GM12874 (cell line): ENCODE measurements around the gene TCL1A.

ENCODE experiments used
- TF ChIP-seq, protein P1 (sequence below): IDR thresholded peaks from 2 replicates; pipeline ENCODE4 v1.5.1; 2011; ENCODE audit warnings: low read depth, mild to moderate bottlenecking, control low read depth, low read length, moderate library complexity; ENCODE audit not compliant: insufficient read depth

TCL1A gene

DNA sequence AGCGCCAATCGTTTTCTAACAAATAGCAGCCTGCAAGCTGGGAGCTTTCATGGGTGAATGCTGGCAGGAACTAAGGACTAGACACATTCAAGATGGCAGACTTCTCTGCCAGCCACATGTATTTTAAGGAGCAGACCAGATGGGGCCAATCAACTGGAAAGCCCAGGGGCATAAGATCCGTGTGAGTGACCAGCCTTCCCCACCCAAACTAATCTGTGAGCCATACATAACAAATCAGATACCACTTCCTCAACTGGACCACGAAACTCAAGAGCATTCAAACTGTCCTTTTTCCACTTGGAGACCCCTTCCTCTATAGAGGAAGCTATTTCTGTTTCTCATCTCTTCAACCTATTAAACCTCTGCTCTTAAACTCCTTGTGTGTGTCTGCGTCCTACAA is 18.0 kb downstream of the TCL1A start:
- TF ChIP-seq, protein P1, sequence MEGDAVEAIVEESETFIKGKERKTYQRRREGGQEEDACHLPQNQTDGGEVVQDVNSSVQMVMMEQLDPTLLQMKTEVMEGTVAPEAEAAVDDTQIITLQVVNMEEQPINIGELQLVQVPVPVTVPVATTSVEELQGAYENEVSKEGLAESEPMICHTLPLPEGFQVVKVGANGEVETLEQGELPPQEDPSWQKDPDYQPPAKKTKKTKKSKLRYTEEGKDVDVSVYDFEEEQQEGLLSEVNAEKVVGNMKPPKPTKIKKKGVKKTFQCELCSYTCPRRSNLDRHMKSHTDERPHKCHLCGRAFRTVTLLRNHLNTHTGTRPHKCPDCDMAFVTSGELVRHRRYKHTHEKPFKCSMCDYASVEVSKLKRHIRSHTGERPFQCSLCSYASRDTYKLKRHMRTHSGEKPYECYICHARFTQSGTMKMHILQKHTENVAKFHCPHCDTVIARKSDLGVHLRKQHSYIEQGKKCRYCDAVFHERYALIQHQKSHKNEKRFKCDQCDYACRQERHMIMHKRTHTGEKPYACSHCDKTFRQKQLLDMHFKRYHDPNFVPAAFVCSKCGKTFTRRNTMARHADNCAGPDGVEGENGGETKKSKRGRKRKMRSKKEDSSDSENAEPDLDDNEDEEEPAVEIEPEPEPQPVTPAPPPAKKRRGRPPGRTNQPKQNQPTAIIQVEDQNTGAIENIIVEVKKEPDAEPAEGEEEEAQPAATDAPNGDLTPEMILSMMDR: no peak

DNA sequence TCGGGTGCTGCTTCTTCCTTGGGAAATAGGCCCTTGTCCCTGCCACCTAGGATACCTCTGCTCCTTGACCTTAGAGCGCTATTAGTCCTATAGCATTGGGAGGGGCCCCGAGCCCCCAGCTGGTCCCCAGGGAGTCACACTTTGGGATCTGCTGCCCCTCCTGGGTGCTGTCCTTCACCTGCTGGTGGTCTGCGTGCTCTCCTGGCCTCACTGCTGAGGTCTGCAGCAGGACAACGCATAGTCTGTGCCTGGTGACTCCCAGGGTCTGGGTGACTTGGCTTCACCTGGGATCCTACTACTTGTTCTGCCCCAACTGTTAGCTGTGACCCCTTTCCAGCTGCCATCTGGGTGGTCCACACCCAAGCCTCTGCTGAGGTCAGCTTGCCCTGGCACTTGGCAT is 18.9 kb downstream of the TCL1A start:
- TF ChIP-seq, protein P1: no peak

DNA sequence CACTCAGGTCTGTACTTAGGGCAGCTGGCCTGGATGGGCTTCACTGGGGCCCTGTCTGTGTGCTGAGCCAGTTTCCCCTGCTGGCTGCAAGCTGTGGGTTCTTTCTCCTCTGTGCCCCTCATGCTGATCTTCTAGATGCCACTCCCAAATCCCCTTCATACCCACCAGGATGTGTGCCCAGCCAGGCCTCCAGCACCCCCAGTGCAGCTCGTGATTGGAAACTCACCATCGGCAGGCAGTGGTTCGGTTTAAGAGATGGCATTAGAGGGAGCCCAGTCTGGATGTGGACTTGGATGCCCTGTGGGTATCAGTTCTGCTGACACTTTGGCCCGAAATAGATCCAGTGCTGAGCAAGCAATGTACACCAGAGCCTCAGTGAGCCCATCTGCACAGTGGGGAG is 21.8 kb downstream of the TCL1A start:
- TF ChIP-seq, protein P1: no peak

DNA sequence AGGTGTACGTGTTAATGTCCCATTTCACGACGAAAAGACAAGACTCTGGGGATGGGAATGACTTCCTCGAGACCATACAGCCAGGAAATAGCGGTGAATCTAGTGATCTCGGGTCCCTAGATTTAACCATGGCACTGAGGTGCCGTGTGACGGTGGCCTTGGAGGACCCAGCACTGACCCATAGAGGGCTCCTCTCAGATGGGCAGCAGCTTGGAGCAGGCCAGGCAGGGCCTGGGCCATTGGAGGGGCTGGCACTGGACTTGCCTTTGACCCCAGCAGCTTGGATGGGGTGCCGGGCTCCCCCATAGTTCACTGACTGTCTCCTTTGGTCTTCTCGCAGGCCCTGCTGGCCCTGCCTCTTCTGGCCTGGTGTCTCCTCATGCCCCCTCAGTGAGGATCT is 22.3 kb downstream of the TCL1A start:
- TF ChIP-seq, protein P1: no peak

DNA sequence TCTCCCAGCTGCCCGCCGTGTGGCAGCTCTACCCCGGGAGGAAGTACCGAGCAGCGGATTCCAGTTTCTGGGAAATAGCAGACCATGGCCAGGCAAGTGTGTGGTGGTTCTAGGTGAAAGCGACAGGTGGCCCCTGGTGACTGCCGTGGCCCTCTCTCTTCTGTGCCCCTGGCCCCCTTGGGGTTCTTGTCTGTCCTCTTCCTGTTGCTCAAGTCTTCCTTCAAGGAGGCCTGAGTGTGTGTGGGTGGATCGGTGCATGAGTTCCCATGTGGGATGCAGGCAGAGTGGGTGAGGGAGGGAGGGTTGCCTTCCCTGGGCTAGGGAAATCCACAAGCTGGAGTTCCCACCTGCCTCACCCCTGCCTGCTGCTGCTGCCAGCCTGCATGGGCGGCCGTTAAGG is 23.1 kb downstream of the TCL1A start:
- TF ChIP-seq, protein P1: no peak

DNA sequence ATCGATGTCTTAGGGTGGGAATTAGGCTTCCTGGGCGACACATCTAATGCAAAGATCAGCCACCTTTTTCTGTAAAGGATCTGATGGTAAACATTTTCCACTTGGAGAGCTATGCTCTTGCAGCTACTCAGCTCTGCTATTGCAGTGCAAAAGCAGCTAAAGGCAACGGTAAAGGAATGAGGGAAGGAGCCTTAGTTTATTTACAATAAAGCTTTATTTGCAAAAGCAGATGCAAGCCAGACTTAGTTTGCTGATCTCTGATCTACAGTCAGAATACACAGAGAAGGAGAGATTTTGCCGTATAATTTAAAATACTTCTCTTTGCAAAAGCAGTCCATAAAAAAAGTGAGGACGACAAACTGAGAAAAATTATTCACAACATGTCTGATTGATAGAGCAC is 24.5 kb downstream of the TCL1A start:
- TF ChIP-seq, protein P1: no peak

DNA sequence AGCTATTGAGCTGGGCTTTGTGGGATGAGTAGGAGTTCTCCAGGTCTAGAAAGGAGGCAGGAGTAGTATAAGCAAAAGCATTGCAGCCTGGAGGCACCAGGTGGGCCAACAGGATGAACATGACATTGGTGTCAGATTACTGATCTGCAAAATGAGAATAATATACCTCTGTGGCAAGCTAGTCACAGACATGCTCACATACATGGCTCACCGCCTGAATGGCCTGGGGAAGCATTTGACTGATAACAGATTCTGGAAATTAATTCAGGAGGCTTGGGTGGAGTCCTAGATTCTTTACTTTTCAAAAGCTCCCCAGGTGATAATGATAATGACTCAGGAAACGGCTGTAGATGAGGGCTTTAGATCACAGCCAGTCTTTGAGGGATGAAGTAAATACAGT is 27.0 kb downstream of the TCL1A start:
- TF ChIP-seq, protein P1: no peak
